Measurements from ENCODE around the gene ANO4.
"Not testable (repeated sequence)": the region's sequence is repeated elsewhere in the genome, so short reads cannot be mapped to it uniquely, and the experiment has no call there.

Gene ANO4

DNA sequence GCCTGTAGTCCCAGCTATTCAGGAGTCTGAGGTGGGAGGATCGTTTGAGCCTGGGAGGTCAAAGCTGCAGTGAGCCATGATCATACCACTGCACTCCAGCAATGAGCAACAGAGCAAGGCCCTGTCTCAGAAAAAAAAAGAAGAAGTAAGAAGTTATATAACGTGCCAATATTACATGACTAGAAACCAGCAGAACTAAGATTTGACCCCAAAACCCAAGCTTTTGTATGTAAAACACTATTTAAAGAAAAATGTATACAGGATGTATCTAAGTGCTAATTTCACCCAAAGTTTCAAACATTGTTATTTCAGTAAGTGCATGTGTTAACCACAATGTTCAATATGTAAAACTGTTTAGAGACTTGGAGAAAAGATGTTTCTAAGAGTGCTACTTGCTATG, 320.8 kb downstream of the ANO4 start:
- DNase-seq (ENCODE audit: low read depth) = no peak
- no peak overlapping the region for H3K4me3 ChIP-seq (ENCODE audit: low read depth, low read length)
- TF ChIP-seq POLR2A (IDR thresholded peaks at IDR 0.05; ENCODE audit: extremely low read depth, insufficient read length) (no peak), MYC (IDR thresholded peaks at IDR 0.05; ENCODE audit: low read depth, low read length) (no peak)
- TF ChIP-seq, protein P1, sequence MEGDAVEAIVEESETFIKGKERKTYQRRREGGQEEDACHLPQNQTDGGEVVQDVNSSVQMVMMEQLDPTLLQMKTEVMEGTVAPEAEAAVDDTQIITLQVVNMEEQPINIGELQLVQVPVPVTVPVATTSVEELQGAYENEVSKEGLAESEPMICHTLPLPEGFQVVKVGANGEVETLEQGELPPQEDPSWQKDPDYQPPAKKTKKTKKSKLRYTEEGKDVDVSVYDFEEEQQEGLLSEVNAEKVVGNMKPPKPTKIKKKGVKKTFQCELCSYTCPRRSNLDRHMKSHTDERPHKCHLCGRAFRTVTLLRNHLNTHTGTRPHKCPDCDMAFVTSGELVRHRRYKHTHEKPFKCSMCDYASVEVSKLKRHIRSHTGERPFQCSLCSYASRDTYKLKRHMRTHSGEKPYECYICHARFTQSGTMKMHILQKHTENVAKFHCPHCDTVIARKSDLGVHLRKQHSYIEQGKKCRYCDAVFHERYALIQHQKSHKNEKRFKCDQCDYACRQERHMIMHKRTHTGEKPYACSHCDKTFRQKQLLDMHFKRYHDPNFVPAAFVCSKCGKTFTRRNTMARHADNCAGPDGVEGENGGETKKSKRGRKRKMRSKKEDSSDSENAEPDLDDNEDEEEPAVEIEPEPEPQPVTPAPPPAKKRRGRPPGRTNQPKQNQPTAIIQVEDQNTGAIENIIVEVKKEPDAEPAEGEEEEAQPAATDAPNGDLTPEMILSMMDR (IDR thresholded peaks at IDR 0.05; ENCODE audit: low read depth, low read length) = no peak
- TF ChIP-seq, protein P2, sequence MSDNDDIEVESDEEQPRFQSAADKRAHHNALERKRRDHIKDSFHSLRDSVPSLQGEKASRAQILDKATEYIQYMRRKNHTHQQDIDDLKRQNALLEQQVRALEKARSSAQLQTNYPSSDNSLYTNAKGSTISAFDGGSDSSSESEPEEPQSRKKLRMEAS (IDR thresholded peaks at IDR 0.05; ENCODE audit: low read depth, low read length) = no peak

DNA sequence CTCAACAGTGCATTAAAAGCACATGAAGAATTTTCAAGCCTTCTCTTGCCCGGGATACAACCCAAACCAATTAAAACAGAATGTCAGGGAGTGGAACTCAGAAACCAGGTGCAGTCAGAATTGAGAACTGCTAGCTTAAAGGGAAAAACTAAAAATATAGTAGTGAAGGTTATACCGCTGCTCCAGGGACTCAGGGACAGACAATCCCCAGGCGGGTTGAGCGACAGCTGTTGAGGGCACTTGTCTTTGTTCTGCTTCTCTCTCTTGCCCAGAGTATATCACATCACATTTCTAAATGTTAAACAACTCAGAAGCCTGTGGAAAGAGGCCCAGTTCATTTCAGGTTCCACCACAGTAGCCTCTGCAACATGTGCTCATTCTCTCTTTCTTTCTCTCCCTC, 322.3 kb downstream of the ANO4 start:
- TF ChIP-seq MYC (IDR thresholded peaks at IDR 0.05; ENCODE audit: low read depth, low read length) = no peak
- TF ChIP-seq, protein P1 (IDR thresholded peaks at IDR 0.05; ENCODE audit: low read depth, low read length) = no peak
- no peak for TF ChIP-seq POLR2A (IDR thresholded peaks at IDR 0.05; ENCODE audit: extremely low read depth, insufficient read length)
- TF ChIP-seq, protein P2 (IDR thresholded peaks at IDR 0.05; ENCODE audit: low read depth, low read length) = no peak
- DNase-seq (ENCODE audit: low read depth) = no peak
- no peak overlapping the region for H3K4me3 ChIP-seq (ENCODE audit: low read depth, low read length)

DNA sequence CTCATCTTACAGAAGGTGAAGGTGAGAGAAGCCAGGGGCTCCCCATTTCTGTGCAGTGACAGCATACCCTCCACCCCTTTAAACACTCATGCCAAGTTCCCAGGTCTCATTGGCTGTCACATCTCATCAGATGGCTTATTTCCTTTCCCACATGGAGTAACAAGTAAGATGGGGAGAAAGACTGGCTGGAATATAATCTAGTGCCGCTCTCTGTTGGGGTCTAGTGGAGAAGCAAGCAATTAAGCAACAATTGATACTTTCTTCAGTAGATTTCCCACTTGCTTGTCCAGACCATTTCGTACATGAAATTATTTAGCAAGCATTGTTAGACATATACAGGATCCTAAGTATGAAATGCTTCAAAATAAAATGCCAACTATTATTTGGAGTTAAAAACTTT, 323.3 kb downstream of the ANO4 start:
- H3K4me3 ChIP-seq (ENCODE audit: low read depth, low read length) = no peak overlapping the region
- no peak for DNase-seq (ENCODE audit: low read depth)
- TF ChIP-seq, protein P2 (IDR thresholded peaks at IDR 0.05; ENCODE audit: low read depth, low read length) = no peak
- TF ChIP-seq, protein P1 (IDR thresholded peaks at IDR 0.05; ENCODE audit: low read depth, low read length) = no peak
- TF ChIP-seq POLR2A (IDR thresholded peaks at IDR 0.05; ENCODE audit: extremely low read depth, insufficient read length) = no peak
- TF ChIP-seq MYC (IDR thresholded peaks at IDR 0.05; ENCODE audit: low read depth, low read length) = no peak

DNA sequence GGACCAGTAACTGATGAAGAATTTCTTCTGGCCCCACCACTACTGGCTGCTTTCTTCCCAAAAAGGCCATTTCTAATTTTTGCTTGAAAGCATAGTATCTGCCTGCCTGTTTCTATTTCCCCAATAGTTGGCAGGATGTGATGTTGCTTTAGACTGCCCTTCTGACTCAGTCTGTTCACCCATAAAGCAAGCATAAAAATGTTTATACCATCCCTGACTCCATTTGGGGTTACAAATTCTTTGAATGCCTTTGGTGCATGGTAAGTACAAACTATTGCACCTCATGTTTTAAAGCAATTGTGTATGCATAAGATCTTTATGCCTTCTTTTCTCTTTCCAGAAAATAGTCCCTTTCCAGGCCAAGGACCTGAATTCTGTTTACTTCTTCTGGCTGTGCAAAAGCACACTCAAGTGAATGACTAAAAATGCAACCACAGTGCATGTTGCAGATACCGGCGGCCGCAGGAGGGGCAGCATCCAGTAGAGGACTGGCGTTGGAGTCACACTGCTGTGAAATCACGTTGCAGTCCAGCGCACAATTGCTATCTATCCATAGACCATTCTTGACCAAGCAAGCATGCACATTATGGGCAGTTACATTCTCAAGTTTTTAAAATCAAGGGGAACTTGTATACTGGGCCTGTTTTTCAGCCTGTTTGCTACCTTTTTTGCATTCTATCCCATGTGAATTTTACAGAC, 333.1 kb downstream of the ANO4 start:
- no peak overlapping the region for H3K4me3 ChIP-seq (ENCODE audit: low read depth, low read length)
- DNase-seq (ENCODE audit: low read depth) = no peak
- no peak for TF ChIP-seq POLR2A (IDR thresholded peaks at IDR 0.05; ENCODE audit: extremely low read depth, insufficient read length)
- TF ChIP-seq, protein P1 (IDR thresholded peaks at IDR 0.05; ENCODE audit: low read depth, low read length) = no peak
- no peak for TF ChIP-seq MYC (IDR thresholded peaks at IDR 0.05; ENCODE audit: low read depth, low read length)
- TF ChIP-seq, protein P2 (IDR thresholded peaks at IDR 0.05; ENCODE audit: low read depth, low read length) = no peak

DNA sequence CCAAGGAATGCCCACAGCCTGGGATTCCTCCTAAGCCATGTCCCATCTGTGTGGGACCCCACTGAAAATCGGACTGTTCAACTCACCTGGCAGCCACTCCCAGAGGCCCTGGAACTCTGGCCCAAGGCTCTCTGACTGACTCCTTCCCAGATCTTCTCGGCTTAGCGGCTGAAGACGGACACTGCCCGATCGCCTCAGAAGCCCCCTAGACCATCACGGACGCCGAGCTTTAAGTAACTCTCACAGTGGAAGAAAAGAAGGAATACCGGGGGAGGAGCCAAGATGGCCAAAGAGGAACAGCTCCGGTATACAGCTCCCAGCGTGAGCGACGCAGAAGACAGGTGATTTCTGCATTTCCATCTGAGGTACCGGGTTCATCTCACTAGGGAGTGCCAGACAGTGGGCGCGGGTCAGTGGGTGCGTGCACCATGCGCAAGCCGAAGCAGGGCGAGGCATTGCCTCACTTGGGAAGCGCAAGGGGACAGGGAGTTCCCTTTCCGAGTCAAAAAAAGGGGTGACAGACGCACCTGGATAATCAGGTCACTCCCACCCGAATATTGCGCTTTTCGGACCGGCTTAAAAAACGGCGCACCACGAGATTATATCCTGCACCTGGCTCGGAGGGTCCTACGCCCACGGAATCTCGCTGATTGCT, 351.3 kb downstream of the ANO4 start:
- not testable (repeated sequence) for H3K4me3 ChIP-seq (ENCODE audit: low read depth, low read length); DNase-seq (ENCODE audit: low read depth)

DNA sequence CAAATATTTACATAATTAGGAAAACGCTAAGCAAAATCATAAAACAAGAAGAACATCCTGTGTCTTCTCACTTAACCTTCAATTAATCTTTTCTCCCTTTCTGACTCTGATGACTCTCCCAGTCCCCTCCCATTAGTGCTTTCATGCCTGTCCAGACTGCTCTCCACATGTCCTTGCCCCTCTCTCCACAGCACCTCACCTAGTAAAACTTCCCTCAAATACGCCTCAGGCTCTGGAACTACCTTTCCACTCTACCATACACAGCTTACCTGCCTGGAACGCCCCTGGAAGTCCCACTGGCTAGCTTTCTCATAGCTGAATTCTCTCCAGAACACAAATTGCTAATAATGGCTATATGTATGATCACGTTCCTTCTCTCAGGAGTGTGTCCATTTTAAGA, 370.7 kb downstream of the ANO4 start:
- TF ChIP-seq, protein P2 (IDR thresholded peaks at IDR 0.05; ENCODE audit: low read depth, low read length) = no peak
- TF ChIP-seq, protein P1 (IDR thresholded peaks at IDR 0.05; ENCODE audit: low read depth, low read length) = no peak
- TF ChIP-seq POLR2A (IDR thresholded peaks at IDR 0.05; ENCODE audit: extremely low read depth, insufficient read length) (no peak), MYC (IDR thresholded peaks at IDR 0.05; ENCODE audit: low read depth, low read length) (no peak)
- no peak for DNase-seq (ENCODE audit: low read depth)
- H3K4me3 ChIP-seq (ENCODE audit: low read depth, low read length) = no peak overlapping the region

All from NB4 (cell line).